HG02763 (cell line): Measurements from ENCODE around the gene GZMH.
"Not testable (repeated sequence)": the region's sequence is repeated elsewhere in the genome, so short reads cannot be mapped to it uniquely, and the experiment has no call there.

ENCODE experiments used
- ATAC-seq: cut with Tn5 transposase; IDR thresholded peaks from one replicate; pipeline ENCODE4 v1.9.1; 2021; ENCODE audit warnings: mild to moderate bottlenecking, moderate library complexity; ENCODE audit not compliant: unreplicated experiment

The GZMH gene

GRCh38 chr14:24597403-24597802 lies 12.1 kb downstream of the GZMH start:
- no peak for ATAC-seq

GRCh38 chr14:24595073-24595808 lies 14.2 kb downstream of the GZMH start:
- ATAC-seq, result no peak

GRCh38 chr14:24591004-24591403 lies 18.5 kb downstream of the GZMH start:
- not testable (repeated sequence) for ATAC-seq

GRCh38 chr14:24584402-24584801 lies 25.1 kb downstream of the GZMH start:
- ATAC-seq, result not testable (repeated sequence)

GRCh38 chr14:24578558-24578957 lies 30.9 kb downstream of the GZMH start:
- no peak for ATAC-seq

GRCh38 chr14:24576771-24577170 lies 32.7 kb downstream of the GZMH start:
- no peak for ATAC-seq

- no peak for ATAC-seq
Observed at GRCh38 chr14:24576182-24576581, 33.3 kb downstream of the GZMH start, which contains the start of gene CTSG. Gene CTSG, minus strand, starts transcription at chr14:24576250. Its CDS starts 27 bp downstream, at chr14:24576223.

- no peak for ATAC-seq
Observed at GRCh38 chr14:24574206-24574774, 35.2 kb downstream of the GZMH start.

GRCh38 chr14:24566318-24566717 lies 43.2 kb downstream of the GZMH start:
- no peak for ATAC-seq

- no peak for ATAC-seq
Observed at GRCh38 chr14:24565766-24566165, 43.7 kb downstream of the GZMH start.

GRCh38 chr14:24563505-24563904 lies 46.0 kb downstream of the GZMH start:
- no peak for ATAC-seq

- ATAC-seq, result no peak
Observed at GRCh38 chr14:24556756-24557155, 52.7 kb downstream of the GZMH start.
